Esophagus squamous epithelium (tissue), 5 donors: ENCODE measurements around the gene PTPRT. TPM values are rescaled to one million over a fixed set of nuclear protein-coding genes. Genes with fewer than 3 reads are reported as not detected.

Experiments
- DNase-seq: peaks from one replicate; lab custom pipeline; 2025; lab: John Stamatoyannopoulos, UW
- H3K27ac ChIP-seq, 4 donors: fragments of 200-600 bp; sonication (generic); one replicate each; pipeline ENCODE4 v1.5.1; 2016 to 2019; ENCODE audit warnings: mild to moderate bottlenecking in 1 of 4
- H3K27me3 ChIP-seq, 4 donors: fragments of 200-600 bp; sonication (generic); 1 replicate in 3 of 4; 2 replicates in 1 of 4; pipeline versions ENCODE4 v1.5.1 to v1.6.0; 2017 to 2021; ENCODE audit warnings: antibody characterized with exemption in 1 of 4
- H3K36me3 ChIP-seq, 3 donors: fragments of 200-600 bp; sonication (generic); one replicate each; pipeline ENCODE4 v1.5.1; 2016 to 2019
- H3K4me1 ChIP-seq, 3 donors: fragments of 200-600 bp; sonication (generic); one replicate each; pipeline ENCODE4 v1.5.1; 2017 to 2019
- H3K4me3 ChIP-seq, 4 donors: fragments of 200-600 bp; sonication (generic); 1 replicate in 3 of 4; 2 replicates in 1 of 4; pipeline ENCODE4 v1.5.1; 2016 to 2019; ENCODE audit warnings: mild to moderate bottlenecking in 2 of 4, moderate library complexity in 1 of 4
- H3K9me3 ChIP-seq, 3 donors: fragments of 200-600 bp; sonication (generic); one replicate each; pipeline ENCODE4 v1.5.1; 2016 to 2019
- POLR2A ChIP-seq, 4 donors: fragments of 450-650 bp; IDR thresholded peaks; one replicate each; pipeline ENCODE4 v1.6.1; 2017; ENCODE audit warnings: antibody characterized with exemption in 4 of 4, mild to moderate bottlenecking in 4 of 4, moderate library complexity in 3 of 4
- WGBS, 2 donors: methylation state at CpG; one replicate each; pipeline ENCODE4 v1.1.5; 2018; 5-methylcytosine and 5-hydroxymethylcytosine counted together
- intact Hi-C: fragments of 100-400 bp; cut with DNase I; formaldehyde crosslinking; loops from one replicate; pipeline ENCODE4 v1.15.0; 2022
- total RNA-seq, 4 donors: library from RNA; depleted of rRNA; stranded (reverse); fragments of >200 nt; gene quantifications; one replicate each; pipeline ENCODE4 v1.1.0, GENCODE V29; 2016
- TF ChIP-seq, protein P1 (sequence below), 6 experiments: fragments of 450-650 bp in 4 of 6; fragments of 200-600 bp in 2 of 6; sonication (generic) in 2 of 6; IDR thresholded peaks; one replicate each; pipeline ENCODE4 v1.5.1; 2016 to 2019; ENCODE audit warnings: antibody characterized with exemption in 6 of 6, mild to moderate bottlenecking in 4 of 6, moderate library complexity in 4 of 6
- donor health status: DM: yes; HTN: yes; CAD: no.

Gene PTPRT
- total RNA-seq, 4 donors from 2014 or later, result under 0.01 to 0.06 TPM; not detected in 2

DNA sequence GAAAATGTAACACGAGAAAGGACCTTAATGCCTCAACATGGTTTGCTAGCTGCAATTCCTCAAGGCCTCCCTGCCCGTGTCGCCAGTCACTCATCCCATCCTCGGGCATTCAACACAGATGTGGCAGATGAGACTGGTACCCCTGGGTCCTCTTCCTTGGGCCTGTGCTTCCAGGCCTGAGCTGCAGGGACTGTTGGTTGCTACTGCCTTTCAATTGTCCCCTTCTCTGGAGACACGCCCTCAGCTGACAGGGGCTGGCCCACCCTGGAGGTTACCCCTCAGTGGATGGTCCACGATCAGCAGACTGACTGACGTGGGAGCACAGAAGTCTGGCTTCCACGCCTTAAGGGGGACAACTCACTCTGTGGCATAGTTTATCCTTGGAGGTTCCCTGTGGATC is 1076.5 kb downstream of the PTPRT start:
- intact Hi-C loops, result no loop called here
- Histone ChIP-seq H3K27me3 (peaks cover 0 to 6% (median 0%) of the 10 kb centered on the region in 4 donors), H3K4me1 (no peaks in the 10 kb centered on the region), H3K27ac (no peak overlapping the region), H3K9me3 (no peaks in the 10 kb centered on the region), H3K36me3 (no peaks in the 10 kb centered on the region), H3K4me3 (no peak overlapping the region)
- TF ChIP-seq, protein P1, sequence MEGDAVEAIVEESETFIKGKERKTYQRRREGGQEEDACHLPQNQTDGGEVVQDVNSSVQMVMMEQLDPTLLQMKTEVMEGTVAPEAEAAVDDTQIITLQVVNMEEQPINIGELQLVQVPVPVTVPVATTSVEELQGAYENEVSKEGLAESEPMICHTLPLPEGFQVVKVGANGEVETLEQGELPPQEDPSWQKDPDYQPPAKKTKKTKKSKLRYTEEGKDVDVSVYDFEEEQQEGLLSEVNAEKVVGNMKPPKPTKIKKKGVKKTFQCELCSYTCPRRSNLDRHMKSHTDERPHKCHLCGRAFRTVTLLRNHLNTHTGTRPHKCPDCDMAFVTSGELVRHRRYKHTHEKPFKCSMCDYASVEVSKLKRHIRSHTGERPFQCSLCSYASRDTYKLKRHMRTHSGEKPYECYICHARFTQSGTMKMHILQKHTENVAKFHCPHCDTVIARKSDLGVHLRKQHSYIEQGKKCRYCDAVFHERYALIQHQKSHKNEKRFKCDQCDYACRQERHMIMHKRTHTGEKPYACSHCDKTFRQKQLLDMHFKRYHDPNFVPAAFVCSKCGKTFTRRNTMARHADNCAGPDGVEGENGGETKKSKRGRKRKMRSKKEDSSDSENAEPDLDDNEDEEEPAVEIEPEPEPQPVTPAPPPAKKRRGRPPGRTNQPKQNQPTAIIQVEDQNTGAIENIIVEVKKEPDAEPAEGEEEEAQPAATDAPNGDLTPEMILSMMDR (IDR thresholded peaks at IDR 0.05), result no peak
- TF ChIP-seq POLR2A (IDR thresholded peaks at IDR 0.05), result no peak
- no peak for DNase-seq
- 53 to 62% methylated on average over 4 to 5 of the region's 8 CpGs for WGBS, 2 donors

DNA sequence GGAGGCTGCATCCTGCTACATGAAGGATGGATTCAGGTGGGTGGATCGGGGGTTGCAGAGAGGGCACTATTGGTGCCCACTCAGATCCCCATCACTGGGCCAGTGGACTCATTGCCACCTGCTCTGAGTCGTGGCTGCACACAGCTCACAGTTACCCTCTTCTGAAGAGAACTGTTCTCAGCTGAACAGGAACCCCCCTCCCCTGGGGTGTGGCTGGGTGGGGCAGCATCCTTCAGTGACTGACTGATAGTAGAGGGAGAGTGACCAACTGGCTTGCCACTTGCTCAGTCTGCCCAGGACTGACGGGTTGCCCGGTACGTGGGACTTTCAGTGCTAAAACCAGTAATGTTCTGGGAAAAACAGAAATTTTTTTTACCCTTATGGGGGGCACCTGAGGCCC is 1077.5 kb downstream of the PTPRT start:
- Histone ChIP-seq H3K27me3 (peaks cover 0 to 6% (median 0%) of the 10 kb centered on the region in 4 donors), H3K36me3 (no peaks in the 10 kb centered on the region), H3K9me3 (no peaks in the 10 kb centered on the region), H3K4me3 (no peak overlapping the region), H3K4me1 (no peaks in the 10 kb centered on the region), H3K27ac (no peak overlapping the region)
- no peak for TF ChIP-seq POLR2A (IDR thresholded peaks at IDR 0.05)
- intact Hi-C loops, result no loop called here
- DNase-seq, result no peak
- WGBS, 2 donors, result 84 to 88% methylated on average over 4 to 5 of the region's 5 CpGs

DNA sequence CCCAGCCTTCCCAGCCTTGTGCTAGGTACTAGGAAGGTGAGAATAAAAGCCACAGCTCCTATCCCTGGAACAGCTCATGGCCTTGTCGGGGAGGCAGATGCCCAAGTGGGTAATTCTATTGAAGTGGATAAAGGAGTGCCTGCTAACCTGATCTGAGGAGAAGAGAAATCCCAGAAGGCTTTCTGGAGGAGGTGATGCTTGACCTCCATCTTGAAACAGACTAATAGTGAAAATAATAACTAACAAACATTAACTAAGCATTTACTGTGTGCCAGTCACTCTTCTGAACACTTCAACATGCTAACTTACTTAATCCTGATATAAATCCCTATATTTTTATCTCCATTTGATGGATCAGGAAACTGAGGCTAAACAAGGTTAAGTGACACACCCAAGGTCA is 1078.4 kb downstream of the PTPRT start:
- Histone ChIP-seq H3K4me3 (no peak overlapping the region), H3K9me3 (no peaks in the 10 kb centered on the region), H3K27ac (no peak overlapping the region), H3K27me3 (peaks cover 0 to 6% (median 0%) of the 10 kb centered on the region in 4 donors), H3K4me1 (no peaks in the 10 kb centered on the region), H3K36me3 (no peaks in the 10 kb centered on the region)
- 77 to 100% methylated on average over 1 of the region's 1 CpG for WGBS, 2 donors
- no peak for DNase-seq
- intact Hi-C loops, result no loop called here
- TF ChIP-seq, protein P1 (IDR thresholded peaks at IDR 0.05), result no peak
- TF ChIP-seq POLR2A (IDR thresholded peaks at IDR 0.05), result no peak

DNA sequence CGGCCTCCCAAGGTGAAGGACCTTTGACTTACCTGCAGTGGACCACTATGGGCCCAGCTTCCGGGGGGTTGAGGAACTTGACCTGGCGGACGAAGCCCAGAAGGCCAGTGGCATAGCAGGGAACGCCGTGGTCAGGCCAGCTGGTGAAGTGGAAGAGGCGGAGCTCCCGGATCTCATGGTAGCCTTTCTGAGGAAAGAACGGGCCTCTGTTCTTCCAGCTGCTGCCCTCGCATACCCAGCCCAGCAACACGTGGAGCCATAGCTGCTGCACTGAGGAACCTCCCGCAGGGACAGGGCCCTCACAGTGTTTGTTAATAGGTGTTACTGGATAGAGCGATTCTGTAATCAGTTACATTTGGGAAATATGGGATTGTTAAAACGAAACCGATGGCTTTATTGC is 1079.4 kb downstream of the PTPRT start:
- 45 to 83% methylated on average over 6 to 7 of the region's 15 CpGs for WGBS, 2 donors
- TF ChIP-seq POLR2A (IDR thresholded peaks at IDR 0.05), result no peak
- TF ChIP-seq, protein P1 (IDR thresholded peaks at IDR 0.05), result no peak
- Histone ChIP-seq H3K4me1 (no peaks in the 10 kb centered on the region), H3K27ac (no peak overlapping the region), H3K27me3 (peaks cover 0 to 6% (median 0%) of the 10 kb centered on the region in 4 donors), H3K9me3 (no peaks in the 10 kb centered on the region), H3K4me3 (no peak overlapping the region), H3K36me3 (no peaks in the 10 kb centered on the region)
- intact Hi-C loops, result no loop called here
- no peak for DNase-seq

DNA sequence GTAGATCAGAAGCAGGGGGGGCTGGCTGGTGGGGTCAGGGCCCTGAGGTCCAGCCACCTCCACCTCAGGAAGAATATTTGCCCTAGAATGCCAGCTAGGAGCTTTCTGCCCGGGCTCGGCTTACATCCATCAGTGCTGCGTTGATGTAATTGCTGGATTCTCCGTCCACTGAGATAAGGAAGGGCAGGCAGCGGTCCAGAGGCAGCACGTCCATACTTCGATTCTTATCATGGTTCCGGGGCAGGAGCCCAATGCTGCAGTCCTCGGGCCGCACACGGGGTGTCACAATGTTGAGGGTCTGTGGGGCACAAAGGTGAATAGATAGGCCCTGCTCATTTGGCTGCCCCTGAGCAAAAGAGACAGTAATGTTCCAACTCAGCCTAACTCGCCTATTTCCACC is 1087.7 kb downstream of the PTPRT start:
- Histone ChIP-seq H3K27me3 (peaks cover 0 to 8% (median 0%) of the 10 kb centered on the region in 4 donors), H3K4me1 (no peaks in the 10 kb centered on the region), H3K4me3 (no peak overlapping the region), H3K27ac (no peak overlapping the region), H3K9me3 (no peaks in the 10 kb centered on the region), H3K36me3 (no peaks in the 10 kb centered on the region)
- intact Hi-C loops, result no loop called here
- DNase-seq, result no peak
- 83 to 90% methylated on average over 1 to 9 of the region's 12 CpGs for WGBS, 2 donors
- TF ChIP-seq POLR2A (IDR thresholded peaks at IDR 0.05), result no peak
- TF ChIP-seq, protein P1 (IDR thresholded peaks at IDR 0.05), result no peak
